GM12865 (cell line): ENCODE data around the gene PEX26.
"Not testable (repeated sequence)": the region's sequence is repeated elsewhere in the genome, so short reads cannot be mapped to it uniquely, and the experiment has no call there.

Experiments
- DNase-seq: peaks from one replicate; pipeline ENCODE4 v3.0.0; 2010; ENCODE audit warnings: low read depth
- H3K4me3 ChIP-seq: 2 replicates; pipeline ENCODE4 v1.5.1; 2011; ENCODE audit warnings: mild to moderate bottlenecking, low read depth, low read length, control low read depth
- TF ChIP-seq, protein P1 (sequence below): IDR thresholded peaks from 2 replicates; pipeline ENCODE4 v1.5.1; 2011; ENCODE audit warnings: low read length, control low read depth, low read depth, inconsistent platforms; ENCODE audit not compliant: insufficient read depth; ENCODE audit errors: missing control alignments

The PEX26 gene

DNA sequence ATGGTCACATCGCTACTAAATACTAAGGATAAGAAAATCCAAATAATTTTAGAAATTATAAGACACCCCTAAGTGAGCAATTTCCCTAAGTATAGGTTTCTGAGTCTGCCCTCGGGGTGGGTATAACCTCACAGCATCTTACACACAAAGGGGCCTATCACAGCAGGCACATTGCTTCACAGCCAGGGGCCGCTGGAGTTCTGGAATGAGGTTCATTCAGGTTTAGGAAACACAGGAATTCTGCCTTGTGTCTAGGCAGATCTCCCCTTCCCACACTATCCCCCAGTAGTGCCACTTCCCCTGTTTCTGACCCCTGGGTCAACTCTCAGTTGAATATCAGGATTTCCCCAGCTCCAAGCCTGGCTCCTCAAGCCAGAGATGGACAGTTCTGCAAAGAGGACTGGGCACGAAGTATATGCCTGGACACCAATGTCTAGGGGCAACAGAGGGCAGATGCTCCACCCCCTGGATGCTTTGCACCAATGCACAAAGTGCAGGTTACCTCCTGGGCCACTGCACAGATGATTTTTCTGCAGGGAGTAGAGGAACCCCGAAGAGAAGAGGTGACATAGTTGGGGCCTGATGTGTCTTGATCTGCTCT, 44.3 kb downstream of the PEX26 start:
- DNase-seq = no peak

DNA sequence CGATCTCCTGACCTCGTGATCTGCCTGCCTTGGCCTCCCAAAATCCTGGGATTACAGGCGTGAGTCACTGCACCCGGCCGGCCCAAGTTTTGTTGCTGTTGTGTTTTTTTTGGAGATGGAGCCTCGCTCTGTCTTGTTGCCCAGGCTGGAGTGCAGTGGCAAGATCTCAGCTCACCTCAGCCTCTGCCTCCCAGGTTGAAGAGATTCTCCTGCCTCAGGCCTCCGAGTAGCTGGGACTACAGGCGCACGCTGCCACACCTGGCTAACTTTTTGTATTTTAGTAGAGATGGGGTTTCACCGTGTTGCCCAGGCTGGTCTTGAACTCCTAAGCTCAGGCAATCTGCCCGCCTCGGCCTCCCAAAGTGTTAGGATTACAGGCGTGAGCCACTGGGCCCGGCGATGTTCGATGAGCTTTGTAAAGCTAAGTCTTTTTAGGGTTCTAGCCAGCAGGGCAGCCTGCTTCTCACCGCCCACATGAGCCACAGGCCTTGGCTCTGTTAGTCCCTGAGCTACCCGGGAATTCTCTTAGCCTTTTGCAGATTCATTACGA, 45.8 kb downstream of the PEX26 start:
- DNase-seq, H3K4me3 ChIP-seq: not testable (repeated sequence)

More for the DNA sequence above, 44.3 kb downstream of the PEX26 start:
- H3K4me3 ChIP-seq = no peak overlapping the region
- TF ChIP-seq, protein P1, sequence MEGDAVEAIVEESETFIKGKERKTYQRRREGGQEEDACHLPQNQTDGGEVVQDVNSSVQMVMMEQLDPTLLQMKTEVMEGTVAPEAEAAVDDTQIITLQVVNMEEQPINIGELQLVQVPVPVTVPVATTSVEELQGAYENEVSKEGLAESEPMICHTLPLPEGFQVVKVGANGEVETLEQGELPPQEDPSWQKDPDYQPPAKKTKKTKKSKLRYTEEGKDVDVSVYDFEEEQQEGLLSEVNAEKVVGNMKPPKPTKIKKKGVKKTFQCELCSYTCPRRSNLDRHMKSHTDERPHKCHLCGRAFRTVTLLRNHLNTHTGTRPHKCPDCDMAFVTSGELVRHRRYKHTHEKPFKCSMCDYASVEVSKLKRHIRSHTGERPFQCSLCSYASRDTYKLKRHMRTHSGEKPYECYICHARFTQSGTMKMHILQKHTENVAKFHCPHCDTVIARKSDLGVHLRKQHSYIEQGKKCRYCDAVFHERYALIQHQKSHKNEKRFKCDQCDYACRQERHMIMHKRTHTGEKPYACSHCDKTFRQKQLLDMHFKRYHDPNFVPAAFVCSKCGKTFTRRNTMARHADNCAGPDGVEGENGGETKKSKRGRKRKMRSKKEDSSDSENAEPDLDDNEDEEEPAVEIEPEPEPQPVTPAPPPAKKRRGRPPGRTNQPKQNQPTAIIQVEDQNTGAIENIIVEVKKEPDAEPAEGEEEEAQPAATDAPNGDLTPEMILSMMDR = no peak

DNA sequence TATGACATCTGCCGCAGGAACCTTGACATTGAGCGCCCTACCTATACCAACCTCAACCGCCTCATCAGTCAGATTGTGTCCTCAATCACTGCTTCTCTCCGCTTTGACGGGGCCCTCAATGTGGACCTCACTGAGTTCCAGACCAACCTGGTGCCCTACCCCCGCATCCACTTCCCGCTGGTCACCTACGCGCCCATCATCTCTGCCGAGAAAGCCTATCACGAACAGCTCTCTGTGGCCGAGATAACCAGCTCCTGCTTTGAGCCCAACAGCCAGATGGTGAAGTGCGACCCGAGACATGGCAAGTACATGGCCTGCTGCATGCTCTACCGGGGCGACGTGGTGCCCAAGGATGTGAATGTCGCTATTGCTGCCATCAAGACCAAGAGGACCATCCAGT, 48.8 kb downstream of the PEX26 start:
- no peak overlapping the region for H3K4me3 ChIP-seq
- no peak for DNase-seq
- TF ChIP-seq, protein P1 = no peak

DNA sequence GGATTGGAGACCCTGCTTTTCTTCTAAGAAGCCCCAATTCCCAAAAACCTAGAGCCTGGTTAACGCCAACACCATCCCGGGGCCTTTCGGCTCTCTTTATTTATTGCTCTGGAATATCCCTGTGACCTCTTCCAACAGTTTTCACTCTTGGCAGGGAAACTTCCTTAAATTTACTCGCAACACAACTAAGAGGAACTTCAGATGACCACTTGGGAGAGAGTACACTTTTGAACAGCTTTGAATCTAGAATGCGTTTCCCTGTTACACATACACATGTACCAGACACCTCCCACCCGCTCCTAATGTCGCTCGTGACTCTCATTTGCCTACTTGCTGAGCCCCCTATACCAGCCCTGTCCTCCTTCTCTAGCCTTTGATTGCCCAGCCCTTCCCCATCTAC, 52.2 kb downstream of the PEX26 start:
- TF ChIP-seq, protein P1 = no peak

DNA sequence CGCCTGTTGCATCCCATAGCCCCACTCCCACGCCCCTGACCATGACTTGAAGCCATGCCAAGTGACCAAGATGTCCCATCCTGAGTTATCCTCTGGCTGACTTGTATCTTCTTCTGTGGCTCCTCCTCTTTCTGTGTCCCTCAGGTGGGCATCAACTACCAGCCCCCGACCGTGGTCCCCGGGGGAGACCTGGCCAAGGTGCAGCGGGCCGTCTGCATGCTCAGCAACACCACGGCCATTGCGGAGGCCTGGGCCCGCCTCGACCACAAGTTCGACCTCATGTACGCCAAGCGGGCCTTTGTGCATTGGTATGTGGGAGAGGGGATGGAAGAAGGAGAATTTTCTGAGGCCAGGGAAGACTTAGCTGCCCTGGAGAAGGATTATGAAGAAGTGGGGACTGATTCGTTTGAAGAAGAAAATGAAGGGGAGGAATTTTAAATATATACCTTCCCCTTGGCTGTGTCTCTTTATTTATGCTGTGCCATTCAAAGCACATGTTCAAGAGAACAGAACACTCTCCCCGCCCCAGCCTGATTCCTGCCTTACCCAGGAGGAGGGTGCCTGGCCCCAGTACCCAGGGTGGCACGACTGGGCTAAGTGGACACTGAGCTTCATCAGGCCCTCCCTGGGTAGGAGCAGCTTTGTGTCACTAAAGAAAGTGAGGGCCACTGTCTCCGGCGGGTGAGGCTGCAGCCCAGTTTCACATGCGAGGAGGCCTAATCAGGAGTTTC, 53.1 kb downstream of the PEX26 start:
- H3K4me3 ChIP-seq = no peak overlapping the region
- DNase-seq = no peak
- TF ChIP-seq, protein P1 = no peak

More for the DNA sequence above, 52.2 kb downstream of the PEX26 start:
- no peak overlapping the region for H3K4me3 ChIP-seq
- no peak for DNase-seq

DNA sequence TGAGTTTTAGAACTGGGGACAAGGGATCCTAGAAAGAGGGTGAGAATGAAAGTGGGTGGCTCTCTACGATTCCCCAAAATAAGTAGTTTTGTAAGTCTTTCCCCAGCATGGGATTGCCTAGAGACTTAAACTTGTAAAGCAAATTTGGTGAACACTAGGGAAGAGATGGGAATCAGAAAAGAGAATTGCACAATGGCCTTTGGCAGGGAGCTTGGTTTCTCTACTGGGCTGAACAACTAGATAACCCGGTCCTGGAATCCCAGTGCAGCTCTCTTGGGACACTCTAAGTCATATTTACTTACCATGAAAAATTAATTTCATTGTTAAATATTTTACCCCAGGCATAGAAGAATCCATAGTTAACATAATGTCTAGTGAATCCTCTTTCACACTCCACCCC, 55.7 kb downstream of the PEX26 start:
- TF ChIP-seq, protein P1 = no peak
- DNase-seq = no peak
- no peak overlapping the region for H3K4me3 ChIP-seq

DNA sequence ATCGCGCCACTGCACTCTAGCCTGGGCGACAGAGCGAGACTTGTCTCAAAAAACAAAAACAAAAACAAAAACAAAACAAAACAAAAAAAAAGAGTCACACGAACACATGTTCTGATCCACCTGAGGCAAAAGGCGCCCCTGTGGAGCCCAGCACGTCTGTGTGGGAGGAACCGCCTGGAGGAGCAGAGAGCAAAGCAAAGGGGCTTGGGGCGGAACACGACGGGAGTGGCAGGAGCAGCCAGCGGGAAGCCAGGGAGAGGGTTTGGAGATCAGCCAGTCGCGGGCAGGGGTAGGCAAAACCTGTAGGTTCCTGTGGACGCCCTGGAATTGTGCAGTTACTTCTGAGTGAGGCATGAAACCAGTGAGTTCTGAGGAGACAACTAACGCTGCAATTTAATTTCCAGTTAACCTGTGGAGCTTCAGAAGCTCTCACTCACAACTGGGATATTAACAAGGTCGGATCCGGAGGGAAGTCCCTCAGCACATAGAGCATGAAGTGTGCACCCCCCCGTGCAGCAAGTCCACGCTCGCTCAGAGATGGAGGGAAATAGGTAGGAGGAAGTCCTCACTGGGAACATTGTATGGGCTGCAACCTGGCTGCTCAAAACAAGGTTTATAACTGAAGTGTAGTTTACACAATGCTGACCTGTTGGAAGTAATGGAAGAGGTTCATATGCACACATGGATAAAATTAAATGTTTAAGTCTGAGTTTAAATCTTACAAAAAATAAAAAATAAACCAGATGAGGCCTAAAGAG, 59.0 kb downstream of the PEX26 start:
- H3K4me3 ChIP-seq = no peak overlapping the region
- TF ChIP-seq, protein P1 = no peak
- DNase-seq = no peak

DNA sequence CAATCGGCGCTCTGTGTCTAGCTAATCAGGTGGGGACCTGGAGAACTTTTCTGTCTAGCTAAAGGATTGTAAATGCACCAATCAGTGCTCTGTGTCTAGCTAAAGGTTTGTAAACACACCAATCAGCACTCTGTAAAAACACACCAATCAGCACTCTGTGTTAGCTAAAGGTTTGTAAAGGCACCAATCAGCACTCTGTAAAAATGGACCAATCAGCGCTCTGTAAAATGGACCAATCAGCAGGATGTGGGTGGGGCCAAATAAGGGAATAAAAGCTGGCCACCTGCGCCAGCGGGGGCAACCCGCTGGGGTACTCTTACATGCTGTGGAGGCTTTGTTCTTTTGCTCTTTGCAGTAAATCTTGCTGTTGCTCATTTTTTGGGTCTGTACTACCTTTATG, 63.2 kb downstream of the PEX26 start:
- H3K4me3 ChIP-seq, DNase-seq: not testable (repeated sequence)
